ENCODE measurements around the gene GRIK1. TPM values are rescaled to one million over a fixed set of nuclear protein-coding genes. Genes with fewer than 3 reads are reported as not detected.

GRIK1 gene
- total RNA-seq, 1 donor from 2014 or later, result 3.2 TPM

- Histone ChIP-seq H3K27me3 (no peaks in the 10 kb centered on the region), H3K27ac (no peak overlapping the region), H3K4me1 (no peaks in the 10 kb centered on the region), H3K9me3 (no peaks in the 10 kb centered on the region), H3K36me3 (no peaks in the 10 kb centered on the region), H3K4me3 (no peak overlapping the region)
- DNase-seq (ENCODE audit: extremely low spot score in 2 of 2), result no peak
- intact Hi-C loops (cut with DNase I), result no loop called here
- TF ChIP-seq POLR2A (IDR thresholded peaks at IDR 0.05) (no peak), POLR2AphosphoS5 (IDR thresholded peaks at IDR 0.05; ENCODE audit: insufficient read depth in 1 of 2, low read depth in 1 of 2) (no peak), CTCF (IDR thresholded peaks at IDR 0.05) (no peak)
Measured at GRCh38 chr21:29675451-29675850, 264.3 kb downstream of the GRIK1 start.

GRCh38 chr21:29674343-29674742 lies 265.5 kb downstream of the GRIK1 start:
- no peak for DNase-seq (ENCODE audit: extremely low spot score in 2 of 2)
- Histone ChIP-seq H3K27ac (no peak overlapping the region), H3K4me3 (no peak overlapping the region), H3K9me3 (no peaks in the 10 kb centered on the region), H3K4me1 (no peaks in the 10 kb centered on the region), H3K27me3 (no peaks in the 10 kb centered on the region), H3K36me3 (no peaks in the 10 kb centered on the region)
- intact Hi-C loops (cut with DNase I), result no loop called here
- TF ChIP-seq POLR2AphosphoS5 (IDR thresholded peaks at IDR 0.05; ENCODE audit: insufficient read depth in 1 of 2, low read depth in 1 of 2), result no peak
- TF ChIP-seq CTCF (IDR thresholded peaks at IDR 0.05), result no peak
- no peak for TF ChIP-seq POLR2A (IDR thresholded peaks at IDR 0.05)

GRCh38 chr21:29673096-29673610 lies 266.6 kb downstream of the GRIK1 start:
- no peak overlapping the region for H3K4me3 ChIP-seq
- H3K36me3 ChIP-seq, result no peaks in the 10 kb centered on the region
- no peak for DNase-seq (ENCODE audit: extremely low spot score in 2 of 2)
- no peaks in the 10 kb centered on the region for H3K27me3 ChIP-seq
- intact Hi-C loops (cut with DNase I), result no loop called here
- TF ChIP-seq POLR2A (IDR thresholded peaks at IDR 0.05) (no peak), POLR2AphosphoS5 (IDR thresholded peaks at IDR 0.05; ENCODE audit: insufficient read depth in 1 of 2, low read depth in 1 of 2) (no peak), CTCF (IDR thresholded peaks at IDR 0.05) (no peak)
- no peaks in the 10 kb centered on the region for H3K4me1 ChIP-seq
- no peak overlapping the region for H3K27ac ChIP-seq
- no peaks in the 10 kb centered on the region for H3K9me3 ChIP-seq

- no peak overlapping the region for H3K27ac ChIP-seq
- intact Hi-C loops (cut with DNase I), result no loop called here
- H3K4me1 ChIP-seq, result no peaks in the 10 kb centered on the region
- H3K27me3 ChIP-seq, result no peaks in the 10 kb centered on the region
- DNase-seq (ENCODE audit: extremely low spot score in 2 of 2), result no peak
- no peak for TF ChIP-seq CTCF (IDR thresholded peaks at IDR 0.05)
- H3K9me3 ChIP-seq, result no peaks in the 10 kb centered on the region
- H3K36me3 ChIP-seq, result no peaks in the 10 kb centered on the region
- H3K4me3 ChIP-seq, result no peak overlapping the region
Measured at GRCh38 chr21:29671728-29672127, 268.1 kb downstream of the GRIK1 start.

- DNase-seq (ENCODE audit: extremely low spot score in 2 of 2), result no peak
- no peaks in the 10 kb centered on the region for H3K27me3 ChIP-seq
- H3K4me1 ChIP-seq, result no peaks in the 10 kb centered on the region
- H3K9me3 ChIP-seq, result no peaks in the 10 kb centered on the region
- no peak overlapping the region for H3K27ac ChIP-seq
- no peaks in the 10 kb centered on the region for H3K36me3 ChIP-seq
- TF ChIP-seq POLR2AphosphoS5 (IDR thresholded peaks at IDR 0.05; ENCODE audit: insufficient read depth in 1 of 2, low read depth in 1 of 2) (no peak), POLR2A (IDR thresholded peaks at IDR 0.05) (no peak), CTCF (IDR thresholded peaks at IDR 0.05) (no peak)
- no peak overlapping the region for H3K4me3 ChIP-seq
- intact Hi-C loops (cut with DNase I), result no loop called here
Measured at GRCh38 chr21:29670228-29670627, 269.6 kb downstream of the GRIK1 start.

All from vagina (tissue), 2 donors.